Anterior cingulate cortex (tissue), 58 donors: ENCODE measurements around the gene TBX4.
A peak's percentile ranks its signal among the peaks of the same experiment; 100 is the strongest.

ENCODE experiments used
- DNase-seq, 58 donors: peaks; one replicate each; lab custom pipeline; 2025; lab: John Stamatoyannopoulos, UW

Gene TBX4

GRCh38 chr17:61478026-61478789 is 26.0 kb downstream of the TBX4 start:
- DNase-seq: no peak

- no peak for DNase-seq
Measured at GRCh38 chr17:61478790-61479492, 26.7 kb downstream of the TBX4 start.

- DNase-seq: no peak
Measured at GRCh38 chr17:61479493-61480413, 27.5 kb downstream of the TBX4 start.

GRCh38 chr17:61480414-61480807 is 28.2 kb downstream of the TBX4 start:
- no peak for DNase-seq

- DNase-seq: no peak
Measured at GRCh38 chr17:61481421-61481820, 29.2 kb downstream of the TBX4 start.

- DNase-seq: no peak
Measured at GRCh38 chr17:61482467-61482866, 30.2 kb downstream of the TBX4 start.

GRCh38 chr17:61483778-61484116 is 31.5 kb downstream of the TBX4 start:
- DNase-seq: no peak

GRCh38 chr17:61484174-61484573 is 32.0 kb downstream of the TBX4 start:
- no peak for DNase-seq

- DNase-seq: no peak
Measured at GRCh38 chr17:61485067-61485775, 33.0 kb downstream of the TBX4 start.

- DNase-seq: no peak
Measured at GRCh38 chr17:61486135-61487120, 34.2 kb downstream of the TBX4 start.

- DNase-seq: no peak
Measured at GRCh38 chr17:61487161-61487988, 35.2 kb downstream of the TBX4 start.

- DNase-seq: no peak
Measured at GRCh38 chr17:61487989-61488595, 35.9 kb downstream of the TBX4 start.

- DNase-seq: peak in 1 of 58 donors; percentile 15
Measured at GRCh38 chr17:61488878-61489718, 36.9 kb downstream of the TBX4 start.

GRCh38 chr17:61489719-61490490 is 37.7 kb downstream of the TBX4 start:
- no peak for DNase-seq

- DNase-seq: peak in 2 of 58 donors; percentile 3 to 8
Measured at GRCh38 chr17:61490540-61490975, 38.3 kb downstream of the TBX4 start.

- no peak for DNase-seq
Measured at GRCh38 chr17:61491981-61492380, 39.8 kb downstream of the TBX4 start.
